Caco-2 (cell line): Measurements from ENCODE around the gene DDX25. TPM values are rescaled to one million over a fixed set of nuclear protein-coding genes. Genes with fewer than 3 reads are reported as not detected.

Experiments
- BruUV-seq: library from RNA; stranded (reverse); fragments of 400-500 nt; replicated peaks from 2 replicates; lab custom pipeline; 2021; lab: Mats Ljungman, UMichigan
- CTCF ChIA-PET: fragments of 300-600 bp; sonication (Branson Sonifier 250); formaldehyde crosslinking; loops from one replicate; lab custom pipeline; 2022; ENCODE audit warnings: antibody characterized with exemption; lab: Charles Lee
- POLR2A ChIA-PET: fragments of 300-600 bp; sonication (Branson Sonifier 250); formaldehyde crosslinking; loops from one replicate; lab custom pipeline; 2022; ENCODE audit warnings: antibody characterized with exemption; lab: Charles Lee
- DNase-seq, 2 experiments: peaks; one replicate each; pipeline versions ENCODE4 v3.0.0 to v3.0.0-alpha.2; 2020 to 2022
- H3K27me3 ChIP-seq: replicated peaks from 2 replicates; pipeline ENCODE4 v1.6.0; 2011; ENCODE audit warnings: low read length; ENCODE audit not compliant: control insufficient read depth, insufficient read depth
- H3K36me3 ChIP-seq: 2 replicates; pipeline ENCODE4 v1.5.1; 2011; ENCODE audit warnings: low read length; ENCODE audit not compliant: control insufficient read depth, insufficient read depth
- H3K4me1 ChIP-seq: fragments of 250-450 bp; sonication (Bioruptor Pico); 2 replicates; pipeline ENCODE4 v1.5.1; 2020; ENCODE audit warnings: mild to moderate bottlenecking
- H3K4me3 ChIP-seq: 2 replicates; pipeline ENCODE4 v1.5.1; 2011; ENCODE audit warnings: low read depth, mild to moderate bottlenecking, control low read depth, low read length
- H3K9me3 ChIP-seq: fragments of 250-450 bp; sonication (Bioruptor Pico); 2 replicates; pipeline ENCODE4 v1.5.1; 2020; ENCODE audit warnings: mild to moderate bottlenecking, moderate library complexity
- H3K27ac Mint-ChIP-seq: one replicate; pipeline ENCODE4 v1.8.0; 2022; ENCODE audit warnings: mixed read lengths; ENCODE audit not compliant: unreplicated experiment
- H3K27me3 Mint-ChIP-seq: one replicate; pipeline ENCODE4 v1.8.0; 2022; ENCODE audit warnings: mixed read lengths; ENCODE audit not compliant: insufficient read depth, unreplicated experiment
- H3K36me3 Mint-ChIP-seq: one replicate; pipeline ENCODE4 v1.8.0; 2022; ENCODE audit warnings: mild to moderate bottlenecking, mixed read lengths; ENCODE audit not compliant: insufficient read depth, unreplicated experiment
- H3K4me1 Mint-ChIP-seq: one replicate; pipeline ENCODE4 v1.8.0; 2022; ENCODE audit warnings: low read depth, mixed read lengths; ENCODE audit not compliant: unreplicated experiment
- H3K4me3 Mint-ChIP-seq: one replicate; pipeline ENCODE4 v1.8.0; 2022; ENCODE audit warnings: mild to moderate bottlenecking, moderate library complexity, mixed read lengths; ENCODE audit not compliant: unreplicated experiment
- H3K9me3 Mint-ChIP-seq: one replicate; pipeline ENCODE4 v1.8.0; 2022; ENCODE audit warnings: mixed read lengths; ENCODE audit not compliant: unreplicated experiment
- intact Hi-C: fragments of 100-400 bp; cut with micrococcal nuclease; formaldehyde crosslinking; loops from one replicate; pipeline ENCODE4 v1.10.0; 2022; ENCODE audit not compliant: unreplicated experiment
- total RNA-seq: library from RNA; stranded (reverse); gene quantifications from 2 replicates; pipeline ENCODE4 v1.2.3, GENCODE V29; 2022
- TF ChIP-seq, protein P1 (sequence below), 2 experiments: fragments of 200-600 bp in 1 of 2; IDR thresholded peaks; 1 replicate in 1 of 2; 2 replicates in 1 of 2; pipeline versions ENCODE4 v1.5.1 to v1.8.0; 2011 to 2022; ENCODE audit warnings: antibody characterized with exemption in 1 of 2, control low read depth in 1 of 2, inconsistent platforms in 1 of 2, low read depth in 1 of 2, low read length in 1 of 2, mild to moderate bottlenecking in 1 of 2, moderate library complexity in 1 of 2; ENCODE audit not compliant: insufficient read depth in 1 of 2, severe bottlenecking in 1 of 2, unreplicated experiment in 1 of 2

DDX25 gene
- total RNA-seq, 1 experiment from 2014 or later, result not detected

- no peak overlapping the region for H3K27ac Mint-ChIP-seq
- ChIA-PET POLR2A (no interaction called here), CTCF (interaction anchor here (1.2 to 4.1 kb wide), 4 partner anchors 18 to 252 kb away, joined by 3 to 32 read pairs (median 18); partner anchors contain the start of gene CDON)
- no TSS peak for BruUV-seq
- peak in 1 of 2 experiments; percentile 27 for DNase-seq
- peaks cover 5% of the 10 kb centered on the region for H3K4me1 Mint-ChIP-seq
- no peak overlapping the region for H3K4me3 Mint-ChIP-seq
- Histone ChIP-seq H3K4me1 (no peaks in the 10 kb centered on the region), H3K4me3 (no peak overlapping the region), H3K36me3 (no peaks in the 10 kb centered on the region), H3K27me3 (0 out of 2 replicates have a peak, but pooled peaks cover 1% of the 10 kb centered on the region), H3K9me3 (no peaks in the 10 kb centered on the region)
- TF ChIP-seq, protein P1, sequence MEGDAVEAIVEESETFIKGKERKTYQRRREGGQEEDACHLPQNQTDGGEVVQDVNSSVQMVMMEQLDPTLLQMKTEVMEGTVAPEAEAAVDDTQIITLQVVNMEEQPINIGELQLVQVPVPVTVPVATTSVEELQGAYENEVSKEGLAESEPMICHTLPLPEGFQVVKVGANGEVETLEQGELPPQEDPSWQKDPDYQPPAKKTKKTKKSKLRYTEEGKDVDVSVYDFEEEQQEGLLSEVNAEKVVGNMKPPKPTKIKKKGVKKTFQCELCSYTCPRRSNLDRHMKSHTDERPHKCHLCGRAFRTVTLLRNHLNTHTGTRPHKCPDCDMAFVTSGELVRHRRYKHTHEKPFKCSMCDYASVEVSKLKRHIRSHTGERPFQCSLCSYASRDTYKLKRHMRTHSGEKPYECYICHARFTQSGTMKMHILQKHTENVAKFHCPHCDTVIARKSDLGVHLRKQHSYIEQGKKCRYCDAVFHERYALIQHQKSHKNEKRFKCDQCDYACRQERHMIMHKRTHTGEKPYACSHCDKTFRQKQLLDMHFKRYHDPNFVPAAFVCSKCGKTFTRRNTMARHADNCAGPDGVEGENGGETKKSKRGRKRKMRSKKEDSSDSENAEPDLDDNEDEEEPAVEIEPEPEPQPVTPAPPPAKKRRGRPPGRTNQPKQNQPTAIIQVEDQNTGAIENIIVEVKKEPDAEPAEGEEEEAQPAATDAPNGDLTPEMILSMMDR (IDR thresholded peaks at IDR 0.05; ENCODE audit: insufficient read depth in 1 of 2, low read depth in 1 of 2, low read length in 1 of 2, severe bottlenecking in 1 of 2, unreplicated experiment in 1 of 2), result no peak
- no peaks in the 10 kb centered on the region for H3K9me3 Mint-ChIP-seq
- H3K27me3 Mint-ChIP-seq, result peaks cover 6% of the 10 kb centered on the region
- H3K36me3 Mint-ChIP-seq, result no peaks in the 10 kb centered on the region
- intact Hi-C loops, result loop anchor here (1.0 kb wide), 2 partner anchors 118 to 251 kb away; no protein-coding TSS in a partner anchor
Measured at GRCh38 chr11:125942771-125943428, 38.6 kb downstream of the DDX25 start.

GRCh38 chr11:125943661-125944349, 39.5 kb downstream of the DDX25 start:
- ChIA-PET POLR2A (no interaction called here), CTCF (interaction anchor here (2.5 to 4.1 kb wide), 2 partner anchors 118 to 250 kb away, joined by 11 to 32 read pairs; partner anchors contain the start of gene CDON)

More at GRCh38 chr11:125943661-125944349, 39.5 kb downstream of the DDX25 start:
- H3K27ac Mint-ChIP-seq, result no peak overlapping the region
- H3K27me3 ChIP-seq, result 0 out of 2 replicates have a peak, but pooled peaks cover 1% of the 10 kb centered on the region
- no peaks in the 10 kb centered on the region for H3K36me3 Mint-ChIP-seq
- H3K4me3 Mint-ChIP-seq, result no peak overlapping the region
- TF ChIP-seq, protein P1 (IDR thresholded peaks at IDR 0.05; ENCODE audit: insufficient read depth in 1 of 2, low read depth in 1 of 2, low read length in 1 of 2, severe bottlenecking in 1 of 2, unreplicated experiment in 1 of 2), result no peak
- H3K9me3 ChIP-seq, result no peaks in the 10 kb centered on the region
- peaks cover 6% of the 10 kb centered on the region for H3K27me3 Mint-ChIP-seq
- BruUV-seq, result no TSS peak
- H3K4me3 ChIP-seq, result no peak overlapping the region
- DNase-seq, result no peak
- peaks cover 5% of the 10 kb centered on the region for H3K4me1 Mint-ChIP-seq
- no peaks in the 10 kb centered on the region for H3K36me3 ChIP-seq
- no peaks in the 10 kb centered on the region for H3K9me3 Mint-ChIP-seq
- no peaks in the 10 kb centered on the region for H3K4me1 ChIP-seq
- intact Hi-C loops, result no loop called here
